ENCODE results near the gene TAS1R1.

Gene TAS1R1

GRCh38 chr1:6510493-6510892, 44.6 kb upstream of the TAS1R1 start:
- Histone ChIP-seq H3K27ac (ENCODE audit: low read depth in 2 of 2, low read length in 2 of 2) (no peak overlapping the region), H3K9ac (ENCODE audit: low read depth in 1 of 2, low read length in 2 of 2) (no peak overlapping the region), H3K36me3 (ENCODE audit: control insufficient read depth in 2 of 2, insufficient read depth in 2 of 2, low read length in 2 of 2) (no peaks in the 10 kb centered on the region), H3K9me3 (ENCODE audit: control insufficient read depth in 2 of 2, low read length in 2 of 2) (no peaks in the 10 kb centered on the region), H3K27me3 (ENCODE audit: control insufficient read depth in 2 of 2, insufficient read depth in 2 of 2, low read length in 2 of 2) (no peaks in the 10 kb centered on the region), H3K4me1 (ENCODE audit: control insufficient read depth in 2 of 2, insufficient read depth in 2 of 2, low read length in 2 of 2) (no peaks in the 10 kb centered on the region), H3K4me3 (ENCODE audit: low read length in 2 of 2) (no peak overlapping the region)

DNA sequence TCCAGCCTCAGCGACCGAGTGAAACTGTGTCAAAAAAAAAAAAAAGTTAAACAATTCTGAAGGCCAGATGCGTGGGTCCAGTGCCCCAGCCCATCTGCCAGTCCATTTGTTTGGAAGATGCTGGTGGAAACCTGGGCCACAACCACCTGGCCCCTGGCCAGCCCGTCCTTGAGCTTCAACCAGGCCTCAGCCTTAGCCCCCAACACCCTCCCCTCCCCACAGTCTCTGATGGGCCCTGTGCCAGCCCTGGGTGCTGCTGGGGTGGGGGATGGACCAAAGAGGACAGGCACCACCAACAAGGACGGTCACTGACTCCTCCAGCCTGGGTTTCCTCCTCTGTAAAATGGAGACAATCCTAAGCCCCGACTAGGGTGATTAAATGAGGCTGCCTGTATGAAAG, 44.1 kb upstream of the TAS1R1 start:
- Histone ChIP-seq H3K36me3 (ENCODE audit: control insufficient read depth in 2 of 2, insufficient read depth in 2 of 2, low read length in 2 of 2) (no peaks in the 10 kb centered on the region), H3K4me1 (ENCODE audit: control insufficient read depth in 2 of 2, insufficient read depth in 2 of 2, low read length in 2 of 2) (no peaks in the 10 kb centered on the region), H3K27me3 (ENCODE audit: control insufficient read depth in 2 of 2, insufficient read depth in 2 of 2, low read length in 2 of 2) (no peaks in the 10 kb centered on the region), H3K9ac (ENCODE audit: low read depth in 1 of 2, low read length in 2 of 2) (no peak overlapping the region), H3K4me3 (ENCODE audit: low read length in 2 of 2) (no peak overlapping the region), H3K27ac (ENCODE audit: low read depth in 2 of 2, low read length in 2 of 2) (no peak overlapping the region), H3K9me3 (ENCODE audit: control insufficient read depth in 2 of 2, low read length in 2 of 2) (no peaks in the 10 kb centered on the region)

DNA sequence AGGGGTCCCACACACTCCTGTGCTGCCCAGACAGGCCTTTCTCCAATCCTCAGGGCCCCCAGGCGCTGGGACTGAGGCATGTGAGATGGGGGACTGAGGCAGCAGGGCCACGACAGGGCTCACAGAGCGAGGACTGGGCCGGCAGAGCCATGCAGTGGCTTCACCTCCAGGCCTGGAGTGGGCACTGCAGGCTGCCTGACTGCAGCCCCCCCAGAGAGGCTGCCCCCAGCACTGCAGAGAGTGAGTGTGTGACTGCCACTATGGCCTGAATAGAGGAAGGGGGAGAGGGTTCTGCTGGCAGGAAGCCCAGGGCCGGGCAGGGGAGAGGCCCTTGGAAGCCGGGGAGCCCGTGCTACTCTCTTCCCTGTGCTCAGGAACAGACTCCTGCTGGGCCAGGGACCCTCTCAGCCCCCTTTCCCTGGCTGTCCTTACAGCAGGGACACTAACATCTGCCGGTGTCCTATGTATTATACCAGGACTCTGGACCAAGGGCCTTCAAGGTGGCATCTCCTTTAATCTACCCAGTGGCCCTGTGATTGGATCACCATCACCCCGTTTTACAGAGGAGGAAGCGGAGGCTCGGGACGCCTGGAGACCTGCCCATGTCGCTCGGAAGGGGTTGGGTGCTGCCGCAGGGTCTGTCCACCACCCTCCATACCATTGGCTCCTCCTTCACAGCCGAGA, 43.4 kb upstream of the TAS1R1 start:
- H3K27me3 ChIP-seq (ENCODE audit: control insufficient read depth in 2 of 2, insufficient read depth in 2 of 2, low read length in 2 of 2), result no peaks in the 10 kb centered on the region
- H3K4me3 ChIP-seq (ENCODE audit: low read length in 2 of 2), result no peak overlapping the region
- H3K9me3 ChIP-seq (ENCODE audit: control insufficient read depth in 2 of 2, low read length in 2 of 2), result no peaks in the 10 kb centered on the region
- H3K36me3 ChIP-seq (ENCODE audit: control insufficient read depth in 2 of 2, insufficient read depth in 2 of 2, low read length in 2 of 2), result no peaks in the 10 kb centered on the region
- no peak overlapping the region for H3K27ac ChIP-seq (ENCODE audit: low read depth in 2 of 2, low read length in 2 of 2)
- H3K9ac ChIP-seq (ENCODE audit: low read depth in 1 of 2, low read length in 2 of 2), result no peak overlapping the region
- H3K4me1 ChIP-seq (ENCODE audit: control insufficient read depth in 2 of 2, insufficient read depth in 2 of 2, low read length in 2 of 2), result no peaks in the 10 kb centered on the region

DNA sequence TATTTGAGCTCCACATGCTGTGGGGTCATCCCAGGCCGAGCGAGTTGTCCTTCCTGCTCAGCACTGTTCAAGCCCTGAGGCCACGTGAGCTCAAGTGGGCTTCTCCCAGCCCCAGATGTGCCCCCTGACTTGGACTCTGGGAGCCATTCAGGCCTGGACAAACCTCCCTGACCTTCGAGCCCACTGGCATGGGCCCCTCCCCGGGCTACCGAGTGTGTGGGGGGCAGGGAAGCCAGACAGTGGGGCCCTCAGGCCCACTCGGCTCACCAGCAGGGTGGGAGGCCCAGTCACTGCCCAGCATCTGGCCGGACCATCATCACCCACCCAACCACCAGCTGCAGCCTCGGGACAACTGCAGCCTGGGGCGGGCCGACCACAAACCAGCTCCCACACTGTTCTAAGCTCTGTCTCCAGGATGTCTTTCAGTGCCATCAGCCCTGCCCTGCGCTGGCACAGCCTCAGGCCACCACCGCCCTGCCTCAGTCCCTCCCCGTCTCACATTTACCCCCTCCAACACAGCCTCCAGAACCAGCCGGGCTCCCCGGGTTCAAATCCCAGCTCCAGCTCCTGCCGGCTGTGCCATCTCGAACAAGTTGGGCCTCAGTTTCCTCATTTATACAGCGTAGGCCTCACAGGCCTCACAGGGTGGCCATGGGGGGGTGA, 42.7 kb upstream of the TAS1R1 start:
- Histone ChIP-seq H3K27ac (ENCODE audit: low read depth in 2 of 2, low read length in 2 of 2) (no peak overlapping the region), H3K36me3 (ENCODE audit: control insufficient read depth in 2 of 2, insufficient read depth in 2 of 2, low read length in 2 of 2) (no peaks in the 10 kb centered on the region), H3K9ac (ENCODE audit: low read depth in 1 of 2, low read length in 2 of 2) (no peak overlapping the region), H3K4me3 (ENCODE audit: low read length in 2 of 2) (no peak overlapping the region), H3K27me3 (ENCODE audit: control insufficient read depth in 2 of 2, insufficient read depth in 2 of 2, low read length in 2 of 2) (no peaks in the 10 kb centered on the region), H3K9me3 (ENCODE audit: control insufficient read depth in 2 of 2, low read length in 2 of 2) (no peaks in the 10 kb centered on the region), H3K4me1 (ENCODE audit: control insufficient read depth in 2 of 2, insufficient read depth in 2 of 2, low read length in 2 of 2) (no peaks in the 10 kb centered on the region)

- Histone ChIP-seq H3K36me3 (ENCODE audit: control insufficient read depth in 2 of 2, insufficient read depth in 2 of 2, low read length in 2 of 2) (no peaks in the 10 kb centered on the region), H3K27me3 (ENCODE audit: control insufficient read depth in 2 of 2, insufficient read depth in 2 of 2, low read length in 2 of 2) (no peaks in the 10 kb centered on the region), H3K9me3 (ENCODE audit: control insufficient read depth in 2 of 2, low read length in 2 of 2) (no peaks in the 10 kb centered on the region), H3K4me1 (ENCODE audit: control insufficient read depth in 2 of 2, insufficient read depth in 2 of 2, low read length in 2 of 2) (no peaks in the 10 kb centered on the region), H3K4me3 (ENCODE audit: low read length in 2 of 2) (no peak overlapping the region), H3K9ac (ENCODE audit: low read depth in 1 of 2, low read length in 2 of 2) (no peak overlapping the region), H3K27ac (ENCODE audit: low read depth in 2 of 2, low read length in 2 of 2) (no peak overlapping the region)
Observed at GRCh38 chr1:6512908-6513280, 42.2 kb upstream of the TAS1R1 start.

DNA sequence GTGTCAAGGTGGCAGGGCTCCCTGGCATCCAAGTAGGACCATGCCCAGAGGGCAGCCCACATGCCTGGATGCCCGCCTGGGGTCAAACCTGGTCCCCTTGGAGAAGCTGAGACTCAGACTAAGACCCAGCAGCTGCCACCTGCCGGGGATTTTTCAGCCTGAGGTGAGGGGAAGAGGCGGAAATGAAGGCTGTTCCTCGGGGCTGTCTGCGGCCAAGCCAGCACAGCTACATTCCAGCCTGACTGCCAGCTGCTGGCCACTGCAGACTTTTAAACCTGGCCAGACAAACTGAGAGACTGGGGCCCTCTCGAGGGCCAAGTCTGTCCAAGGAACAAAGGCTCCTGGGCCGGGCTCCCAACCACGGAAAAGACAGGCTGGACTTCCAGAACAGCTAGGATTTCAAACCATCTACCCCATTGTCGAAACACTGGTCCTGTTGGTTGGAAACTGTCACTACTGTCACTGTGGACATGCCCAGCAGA, 41.7 kb upstream of the TAS1R1 start:
- Histone ChIP-seq H3K27me3 (ENCODE audit: control insufficient read depth in 2 of 2, insufficient read depth in 2 of 2, low read length in 2 of 2) (no peaks in the 10 kb centered on the region), H3K9me3 (ENCODE audit: control insufficient read depth in 2 of 2, low read length in 2 of 2) (no peaks in the 10 kb centered on the region), H3K36me3 (ENCODE audit: control insufficient read depth in 2 of 2, insufficient read depth in 2 of 2, low read length in 2 of 2) (no peaks in the 10 kb centered on the region), H3K4me3 (ENCODE audit: low read length in 2 of 2) (no peak overlapping the region), H3K9ac (ENCODE audit: low read depth in 1 of 2, low read length in 2 of 2) (no peak overlapping the region), H3K27ac (ENCODE audit: low read depth in 2 of 2, low read length in 2 of 2) (no peak overlapping the region), H3K4me1 (ENCODE audit: control insufficient read depth in 2 of 2, insufficient read depth in 2 of 2, low read length in 2 of 2) (no peaks in the 10 kb centered on the region)

DNA sequence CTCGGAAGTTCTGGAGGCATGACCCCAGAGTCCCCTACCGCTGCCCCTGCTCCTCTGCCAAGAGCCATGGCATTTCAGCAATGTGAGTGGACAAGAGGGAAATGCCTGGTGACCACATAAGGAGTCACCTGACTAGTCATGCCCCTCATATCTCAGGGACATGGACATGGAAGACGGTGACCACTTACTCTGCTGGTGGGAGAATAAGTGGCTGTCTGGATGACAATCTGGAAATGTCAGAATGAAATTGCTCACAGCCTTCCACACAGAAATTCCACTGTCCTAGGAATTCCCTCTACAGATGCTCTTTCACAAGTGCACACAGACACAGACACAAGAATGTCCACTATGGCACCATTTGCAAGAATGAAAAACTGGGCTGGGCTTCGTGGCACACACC, 39.3 kb upstream of the TAS1R1 start:
- Histone ChIP-seq H3K4me3 (ENCODE audit: low read length in 2 of 2) (no peak overlapping the region), H3K27ac (ENCODE audit: low read depth in 2 of 2, low read length in 2 of 2) (no peak overlapping the region), H3K36me3 (ENCODE audit: control insufficient read depth in 2 of 2, insufficient read depth in 2 of 2, low read length in 2 of 2) (no peaks in the 10 kb centered on the region), H3K9ac (ENCODE audit: low read depth in 1 of 2, low read length in 2 of 2) (no peak overlapping the region), H3K9me3 (ENCODE audit: control insufficient read depth in 2 of 2, low read length in 2 of 2) (no peaks in the 10 kb centered on the region), H3K4me1 (ENCODE audit: control insufficient read depth in 2 of 2, insufficient read depth in 2 of 2, low read length in 2 of 2) (no peaks in the 10 kb centered on the region), H3K27me3 (ENCODE audit: control insufficient read depth in 2 of 2, insufficient read depth in 2 of 2, low read length in 2 of 2) (no peaks in the 10 kb centered on the region)

GRCh38 chr1:6517435-6517851, 37.7 kb upstream of the TAS1R1 start:
- H3K4me1 ChIP-seq (ENCODE audit: control insufficient read depth in 2 of 2, insufficient read depth in 2 of 2, low read length in 2 of 2), result no peaks in the 10 kb centered on the region
- no peak overlapping the region for H3K4me3 ChIP-seq (ENCODE audit: low read length in 2 of 2)
- H3K36me3 ChIP-seq (ENCODE audit: control insufficient read depth in 2 of 2, insufficient read depth in 2 of 2, low read length in 2 of 2), result no peaks in the 10 kb centered on the region
- H3K9ac ChIP-seq (ENCODE audit: low read depth in 1 of 2, low read length in 2 of 2), result no peak overlapping the region
- H3K27me3 ChIP-seq (ENCODE audit: control insufficient read depth in 2 of 2, insufficient read depth in 2 of 2, low read length in 2 of 2), result no peaks in the 10 kb centered on the region
- H3K9me3 ChIP-seq (ENCODE audit: control insufficient read depth in 2 of 2, low read length in 2 of 2), result no peaks in the 10 kb centered on the region
- H3K27ac ChIP-seq (ENCODE audit: low read depth in 2 of 2, low read length in 2 of 2), result no peak overlapping the region

- Histone ChIP-seq H3K27ac (ENCODE audit: low read depth in 2 of 2, low read length in 2 of 2) (no peak overlapping the region), H3K27me3 (ENCODE audit: control insufficient read depth in 2 of 2, insufficient read depth in 2 of 2, low read length in 2 of 2) (no peaks in the 10 kb centered on the region), H3K4me3 (ENCODE audit: low read length in 2 of 2) (no peak overlapping the region), H3K4me1 (ENCODE audit: control insufficient read depth in 2 of 2, insufficient read depth in 2 of 2, low read length in 2 of 2) (no peaks in the 10 kb centered on the region), H3K36me3 (ENCODE audit: control insufficient read depth in 2 of 2, insufficient read depth in 2 of 2, low read length in 2 of 2) (no peaks in the 10 kb centered on the region), H3K9me3 (ENCODE audit: control insufficient read depth in 2 of 2, low read length in 2 of 2) (no peaks in the 10 kb centered on the region), H3K9ac (ENCODE audit: low read depth in 1 of 2, low read length in 2 of 2) (no peak overlapping the region)
Observed at GRCh38 chr1:6519491-6519934, 35.6 kb upstream of the TAS1R1 start.

GRCh38 chr1:6519935-6520671, 35.0 kb upstream of the TAS1R1 start:
- H3K9me3 ChIP-seq (ENCODE audit: control insufficient read depth in 2 of 2, low read length in 2 of 2), result no peaks in the 10 kb centered on the region
- no peaks in the 10 kb centered on the region for H3K4me1 ChIP-seq (ENCODE audit: control insufficient read depth in 2 of 2, insufficient read depth in 2 of 2, low read length in 2 of 2)
- H3K4me3 ChIP-seq (ENCODE audit: low read length in 2 of 2), result no peak overlapping the region
- H3K36me3 ChIP-seq (ENCODE audit: control insufficient read depth in 2 of 2, insufficient read depth in 2 of 2, low read length in 2 of 2), result peaks cover 0 to under 1% of the 10 kb centered on the region in 2 donors
- no peak overlapping the region for H3K27ac ChIP-seq (ENCODE audit: low read depth in 2 of 2, low read length in 2 of 2)
- no peak overlapping the region for H3K9ac ChIP-seq (ENCODE audit: low read depth in 1 of 2, low read length in 2 of 2)
- H3K27me3 ChIP-seq (ENCODE audit: control insufficient read depth in 2 of 2, insufficient read depth in 2 of 2, low read length in 2 of 2), result no peaks in the 10 kb centered on the region
